NB4 (cell line): ENCODE results near the gene RUVBL2.
"Not testable (repeated sequence)": the region's sequence is repeated elsewhere in the genome, so short reads cannot be mapped to it uniquely, and the experiment has no call there.

Source experiments
- DNase-seq: peaks from one replicate; pipeline ENCODE4 v3.0.0; 2010; ENCODE audit warnings: low read depth
- H3K4me3 ChIP-seq: one replicate; pipeline ENCODE4 v1.5.1; 2011; ENCODE audit warnings: mild to moderate bottlenecking, low read depth, low read length, moderate library complexity
- CTCF ChIP-seq: IDR thresholded peaks from one replicate; pipeline ENCODE4 v1.5.1; 2012; ENCODE audit warnings: low read depth, low read length
- MAX ChIP-seq: IDR thresholded peaks from 2 replicates; pipeline ENCODE4 v1.6.1; 2011; ENCODE audit warnings: low read depth, low read length
- MYC ChIP-seq: IDR thresholded peaks from 2 replicates; pipeline ENCODE4 v1.6.1; 2011; ENCODE audit warnings: low read depth, low read length
- POLR2A ChIP-seq: IDR thresholded peaks from 2 replicates; pipeline ENCODE4 v1.6.1; 2011; ENCODE audit warnings: mild to moderate bottlenecking; ENCODE audit not compliant: insufficient read length; ENCODE audit errors: extremely low read depth

The RUVBL2 gene

GRCh38 chr19:49042177-49042576 lies 48.5 kb downstream of the RUVBL2 start:
- H3K4me3 ChIP-seq, result no peak overlapping the region
- no peak for DNase-seq
- TF ChIP-seq POLR2A (no peak), MYC (no peak), CTCF (no peak), MAX (no peak)

GRCh38 chr19:49042666-49043065 lies 49.0 kb downstream of the RUVBL2 start:
- H3K4me3 ChIP-seq, result not testable (repeated sequence)

GRCh38 chr19:49043548-49043947 lies 49.9 kb downstream of the RUVBL2 start, which contains the start of gene CGB5:
CGB5 (plus strand) TSS chr19:49043848; CDS start chr19:49044210, 362 bp downstream.
- not testable (repeated sequence) for DNase-seq

More at GRCh38 chr19:49042666-49043065, 49.0 kb downstream of the RUVBL2 start:
- DNase-seq, result not testable (repeated sequence)

GRCh38 chr19:49049011-49049410 lies 55.3 kb downstream of the RUVBL2 start, which contains the start of gene CGB8:
CGB8 (minus strand) TSS chr19:49049111; CDS start chr19:49048739, 372 bp downstream.
- DNase-seq, H3K4me3 ChIP-seq: not testable (repeated sequence)

More at GRCh38 chr19:49043548-49043947, 49.9 kb downstream of the RUVBL2 start, which contains the start of gene CGB5:
- H3K4me3 ChIP-seq, result not testable (repeated sequence)

- not testable (repeated sequence) for DNase-seq, H3K4me3 ChIP-seq
Observed at GRCh38 chr19:49049834-49050233, 56.1 kb downstream of the RUVBL2 start.

- DNase-seq, H3K4me3 ChIP-seq: not testable (repeated sequence)
Observed at GRCh38 chr19:49050376-49051033, 56.8 kb downstream of the RUVBL2 start.

- DNase-seq, result peak; percentile 79
- TF ChIP-seq MAX, result no peak
- TF ChIP-seq CTCF, result peak; percentile 57
- H3K4me3 ChIP-seq, result no peak overlapping the region
Observed at GRCh38 chr19:49056101-49056901, 62.6 kb downstream of the RUVBL2 start.

GRCh38 chr19:49056902-49057596 lies 63.4 kb downstream of the RUVBL2 start:
- H3K4me3 ChIP-seq, DNase-seq: not testable (repeated sequence)

GRCh38 chr19:49057636-49058234 lies 64.0 kb downstream of the RUVBL2 start, which contains the start of gene CGB7:
CGB7 (minus strand) TSS chr19:49057749; CDS start chr19:49055375, 2,374 bp downstream.
- DNase-seq, result no peak
- TF ChIP-seq MYC, result no peak
- no peak for TF ChIP-seq MAX
- no peak for TF ChIP-seq CTCF
- TF ChIP-seq POLR2A, result no peak
- no peak within 1 kb of the TSS for H3K4me3 ChIP-seq
